Tibial nerve (tissue), 3 donors: ENCODE data around the gene ESCO1.

Experiments used
- CTCF ChIP-seq, 5 experiments: fragments of 200-600 bp in 3 of 5; fragments of 450-650 bp in 2 of 5; sonication (generic) in 3 of 5; IDR thresholded peaks; one replicate each; pipeline ENCODE4 v1.5.1; 2016 to 2019; ENCODE audit warnings: antibody characterized with exemption in 5 of 5, mild to moderate bottlenecking in 3 of 5, moderate library complexity in 2 of 5
- POLR2A ChIP-seq, 2 donors: fragments of 450-650 bp; IDR thresholded peaks; one replicate each; pipeline ENCODE4 v1.6.1; 2017; ENCODE audit warnings: antibody characterized with exemption in 2 of 2, mild to moderate bottlenecking in 2 of 2, moderate library complexity in 2 of 2

GRCh38 chr18:21632393-21632792, 31.9 kb upstream of the ESCO1 start:
- TF ChIP-seq CTCF (IDR thresholded peaks at IDR 0.05), result no peak
- no peak for TF ChIP-seq POLR2A (IDR thresholded peaks at IDR 0.05)
